Colonic mucosa (tissue), 4 donors: ENCODE measurements around the gene UNC119B. TPM values are rescaled to one million over a fixed set of nuclear protein-coding genes. Genes with fewer than 3 reads are reported as not detected.

Source experiments
- DNase-seq: peaks from one replicate; pipeline ENCODE4 v3.0.0-alpha.2; 2020
- H3K27ac ChIP-seq: fragments of 200-600 bp; one replicate; pipeline ENCODE4 v1.8.0; 2021
- H3K27me3 ChIP-seq: fragments of 200-600 bp; one replicate; pipeline ENCODE4 v1.8.0; 2021
- H3K36me3 ChIP-seq: fragments of 200-600 bp; one replicate; pipeline ENCODE4 v1.8.0; 2021
- H3K4me1 ChIP-seq: fragments of 200-600 bp; one replicate; pipeline ENCODE4 v1.8.0; 2021; ENCODE audit warnings: mild to moderate bottlenecking
- H3K4me3 ChIP-seq: fragments of 200-600 bp; one replicate; pipeline ENCODE4 v1.8.0; 2021
- H3K9ac ChIP-seq, 2 donors: one replicate each; pipeline ENCODE4 v1.7.0; 2013; ENCODE audit warnings: control low read depth in 2 of 2, low read depth in 2 of 2, low read length in 2 of 2
- H3K9me3 ChIP-seq: fragments of 200-600 bp; one replicate; pipeline ENCODE4 v1.8.0; 2021
- CTCF ChIP-seq: fragments of 200-600 bp; IDR thresholded peaks from one replicate; pipeline ENCODE4 v1.8.0; 2022; ENCODE audit warnings: antibody characterized with exemption, mild to moderate bottlenecking
- intact Hi-C: fragments of 100-400 bp; cut with DNase I; formaldehyde crosslinking; loops from one replicate; pipeline ENCODE4 v1.14.1; 2022
- total RNA-seq, 2 donors: library from RNA; stranded (reverse); fragmentation: NEBNext Ultra II Directional in 1 of 2; extraction: Animal tissue kit (Norgen Biotek cat#: 25700) in 1 of 2; gene quantifications; one replicate each; pipeline ENCODE4 v1.2.1, GENCODE V29; 2021
- donor health status: healthy.
- donor health status: DM: no; HTN: no; CAD: no.
- donor health status: DM: no; HTN: no; CAD: no.

The UNC119B gene
- total RNA-seq, 2 donors from 2014 or later: 22.7 to 28.3 TPM

GRCh38 chr12:120689397-120690082, 20.7 kb upstream of the UNC119B start:
- H3K4me1 ChIP-seq: peaks cover 18% of the 10 kb centered on the region
- no peaks in the 10 kb centered on the region for H3K27me3 ChIP-seq
- peaks cover 6% of the 10 kb centered on the region for H3K36me3 ChIP-seq
- intact Hi-C loops: no loop called here
- TF ChIP-seq CTCF: no peak
- H3K9me3 ChIP-seq: no peaks in the 10 kb centered on the region
- H3K4me3 ChIP-seq: peak overlapping the region; percentile 94
- H3K27ac ChIP-seq: peak overlapping the region; percentile 89
- H3K9ac ChIP-seq: peak overlapping the region in 1 of 2 donors; percentile 80
- peak; percentile 36 for DNase-seq

DNA sequence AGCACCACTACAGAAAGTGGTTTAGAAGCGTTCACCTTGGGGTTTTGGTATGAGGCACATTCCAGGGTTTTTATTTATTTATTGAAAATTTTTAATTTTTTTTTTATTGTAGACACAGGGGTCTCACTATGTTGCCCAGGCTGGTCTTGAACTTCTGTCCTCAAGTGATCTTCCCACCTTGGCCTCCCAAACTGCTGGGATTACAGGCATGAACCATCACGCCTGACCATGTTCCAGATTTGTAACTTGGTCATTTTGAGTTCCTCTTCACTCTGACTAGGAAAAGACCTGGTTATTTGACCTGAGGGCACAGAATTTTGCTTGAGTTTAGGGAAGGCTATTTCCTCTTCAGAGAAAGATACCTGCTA, 20.2 kb upstream of the UNC119B start:
- Histone ChIP-seq H3K27ac (peak overlapping the region; percentile 89), H3K9me3 (no peaks in the 10 kb centered on the region), H3K9ac (peak overlapping the region in 1 of 2 donors; percentile 80), H3K4me3 (no peak overlapping the region), H3K4me1 (peaks cover 18% of the 10 kb centered on the region), H3K36me3 (peaks cover 10% of the 10 kb centered on the region), H3K27me3 (no peaks in the 10 kb centered on the region)
- DNase-seq: no peak
- TF ChIP-seq CTCF: no peak
- intact Hi-C loops: no loop called here

DNA sequence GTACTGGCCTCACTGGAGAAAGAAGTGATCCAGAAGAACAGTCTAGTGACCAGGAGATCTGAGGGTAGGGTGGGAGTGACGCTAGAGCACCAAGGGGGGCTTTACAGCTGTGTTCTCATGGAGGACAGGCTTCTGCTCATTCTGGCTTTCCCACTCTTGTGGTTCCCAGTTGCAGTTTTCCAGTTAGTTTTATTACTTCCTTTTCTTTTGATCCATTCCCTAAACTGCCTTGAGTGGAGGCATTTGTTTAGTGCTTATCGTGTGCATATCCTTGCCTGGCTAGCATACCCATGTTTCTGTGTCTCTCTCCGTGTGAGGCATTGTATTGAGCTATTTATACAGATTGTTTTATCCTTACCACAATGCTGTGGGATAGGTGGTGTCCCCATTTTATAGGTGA, 19.3 kb upstream of the UNC119B start:
- H3K36me3 ChIP-seq: peaks cover 11% of the 10 kb centered on the region
- H3K9ac ChIP-seq: peak overlapping the region in 1 of 2 donors; percentile 65
- intact Hi-C loops: no loop called here
- peak overlapping the region; percentile 89 for H3K27ac ChIP-seq
- H3K27me3 ChIP-seq: no peaks in the 10 kb centered on the region
- peaks cover 18% of the 10 kb centered on the region for H3K4me1 ChIP-seq
- H3K4me3 ChIP-seq: no peak overlapping the region
- TF ChIP-seq CTCF: no peak
- no peaks in the 10 kb centered on the region for H3K9me3 ChIP-seq
- DNase-seq: no peak

DNA sequence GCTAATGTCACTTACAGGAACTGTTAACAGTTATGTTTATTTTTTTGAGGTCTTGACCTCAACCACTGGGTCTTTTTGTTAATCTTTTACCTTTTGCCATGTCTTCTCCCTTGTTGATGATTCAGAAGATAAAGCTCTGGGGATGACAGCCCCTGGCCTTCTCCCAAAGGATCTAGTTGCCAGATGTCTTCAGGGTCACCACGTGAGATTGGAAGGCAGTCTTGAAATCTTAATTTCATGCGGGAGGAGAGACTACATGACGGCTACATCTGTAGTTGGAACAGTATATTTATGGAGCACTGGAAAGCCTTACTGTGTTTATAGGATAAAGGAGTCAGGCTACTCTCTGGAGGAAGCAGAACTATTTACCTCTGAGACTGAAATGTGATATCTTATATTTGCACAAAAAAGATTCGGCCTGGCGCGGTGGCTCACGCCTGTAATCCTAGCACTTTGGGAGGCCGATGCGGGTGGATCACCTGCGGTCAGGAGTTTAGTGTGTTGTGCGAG, 17.7 kb upstream of the UNC119B start:
- peak overlapping the region in 1 of 2 donors; percentile 13 for H3K9ac ChIP-seq
- H3K27ac ChIP-seq: peak overlapping the region; percentile 89
- TF ChIP-seq CTCF: no peak
- peaks cover 14% of the 10 kb centered on the region for H3K36me3 ChIP-seq
- no peaks in the 10 kb centered on the region for H3K9me3 ChIP-seq
- no peaks in the 10 kb centered on the region for H3K27me3 ChIP-seq
- DNase-seq: no peak
- H3K4me3 ChIP-seq: no peak overlapping the region
- intact Hi-C loops: loop anchor here (2.0 kb wide), 1 partner anchor 18 kb away; the partner anchor contains the start of gene UNC119B
- H3K4me1 ChIP-seq: peaks cover 18% of the 10 kb centered on the region

DNA sequence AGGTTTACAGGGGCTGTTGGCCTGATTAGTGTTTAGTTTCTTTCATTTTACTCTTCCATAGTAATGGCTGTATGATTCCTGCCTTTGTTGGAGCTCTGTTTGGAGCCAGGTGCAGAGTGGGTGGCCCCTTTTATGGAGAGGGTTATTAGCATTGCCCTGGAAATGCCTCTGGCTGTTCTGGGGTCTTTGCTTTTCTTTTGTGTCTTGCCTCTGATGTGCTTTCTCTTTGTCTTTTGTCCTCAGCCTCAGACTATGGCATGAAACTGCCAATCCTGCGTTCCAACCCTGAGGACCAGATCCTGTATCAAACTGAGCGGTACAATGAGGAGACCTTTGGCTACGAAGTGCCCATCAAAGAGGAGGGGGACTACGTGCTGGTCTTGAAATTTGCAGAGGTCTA, 16.4 kb upstream of the UNC119B start:
- no peak for TF ChIP-seq CTCF
- H3K9me3 ChIP-seq: no peaks in the 10 kb centered on the region
- H3K4me3 ChIP-seq: no peak overlapping the region
- H3K27ac ChIP-seq: no peak overlapping the region
- H3K9ac ChIP-seq: peak overlapping the region in 1 of 2 donors; percentile 2
- peaks cover 18% of the 10 kb centered on the region for H3K4me1 ChIP-seq
- peaks cover 14% of the 10 kb centered on the region for H3K36me3 ChIP-seq
- no peaks in the 10 kb centered on the region for H3K27me3 ChIP-seq
- intact Hi-C loops: loop anchor here (2.0 kb wide), 1 partner anchor 17 kb away; the partner anchor contains the start of gene UNC119B
- DNase-seq: no peak
